ENCODE measurements around the gene HPCA. TPM values are rescaled to one million over a fixed set of nuclear protein-coding genes. Genes with fewer than 3 reads are reported as not detected.

The HPCA gene
- total and polyA plus RNA-seq, 2 of the 13 experiments (the other 11 are each of a cell fraction or from before 2014, with no cell fraction given): not detected

DNA sequence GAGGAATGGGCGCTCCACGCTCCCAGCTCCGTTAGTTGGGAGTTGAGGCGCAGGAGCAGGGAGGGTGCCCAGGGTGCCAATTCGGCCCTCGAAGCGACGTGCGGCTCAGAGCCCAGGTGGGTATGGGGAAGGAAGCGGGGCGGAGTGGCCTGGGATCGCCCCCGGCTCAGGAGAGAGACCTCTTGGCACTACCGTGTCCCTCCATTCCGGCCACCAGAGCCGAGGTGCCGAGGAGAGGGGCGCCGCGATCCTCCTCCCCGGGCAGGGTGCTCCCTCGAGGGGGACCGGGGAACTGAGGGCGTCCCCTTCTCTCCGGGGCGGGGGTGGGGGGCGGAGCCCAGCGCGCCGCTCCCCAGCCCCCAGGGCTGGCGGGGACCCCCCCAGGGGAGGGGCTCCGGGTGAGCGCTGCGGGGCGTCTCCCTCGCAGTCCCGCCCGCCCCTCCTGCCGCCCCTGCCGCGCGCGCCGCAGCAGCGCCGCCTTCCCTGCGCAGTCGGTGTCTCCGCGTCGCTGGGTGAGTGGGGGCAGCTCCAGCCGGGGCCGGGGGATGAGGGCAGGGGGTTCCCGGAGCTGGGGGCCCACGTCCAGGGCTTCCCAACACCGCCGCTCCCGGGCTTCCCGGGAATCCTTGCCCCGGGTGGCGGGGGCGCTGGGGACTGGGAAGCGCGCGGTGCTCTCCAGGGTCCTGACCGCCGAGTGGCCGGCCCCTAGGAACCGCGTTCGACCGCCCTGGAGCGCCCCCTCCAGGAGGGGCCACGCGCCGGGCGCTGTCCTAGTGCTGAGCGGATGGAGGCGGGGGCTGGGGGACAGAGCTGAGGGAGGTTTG lies at the start of gene HPCA (continued):
- TF ChIP-seq ZBED4 (CRISPR knock-in tag; IDR thresholded peaks at IDR 0.05; ENCODE audit: borderline replicate concordance): peak; percentile 94
- TF ChIP-seq ZMYM4 (CRISPR knock-in tag; IDR thresholded peaks at IDR 0.05): peak; percentile 87
- no peak for TF ChIP-seq NBN (conservative IDR thresholded peaks at IDR 0.05)
- TF ChIP-seq HNF1B (CRISPR knock-in tag; IDR thresholded peaks at IDR 0.05): peak; percentile 69
- TF ChIP-seq GTF2F1 (IDR thresholded peaks at IDR 0.05; ENCODE audit: low read length): no peak
- TF ChIP-seq HES4 (CRISPR knock-in tag; IDR thresholded peaks at IDR 0.05; ENCODE audit: borderline replicate concordance): peak; percentile 99
- TF ChIP-seq RXRB (CRISPR knock-in tag; IDR thresholded peaks at IDR 0.05; ENCODE audit: borderline replicate concordance): peak; percentile 89
- no peak for TF ChIP-seq MATR3 (CRISPR knock-in tag; IDR thresholded peaks at IDR 0.05)
- peak; percentile 91 for TF ChIP-seq ZSCAN30 (CRISPR knock-in tag; IDR thresholded peaks at IDR 0.05)
- TF ChIP-seq PHF8 (CRISPR knock-in tag; IDR thresholded peaks at IDR 0.05): 0 out of 2 replicates have a peak, but pooled peaks have one; percentile 41
- TF ChIP-seq, protein P1, sequence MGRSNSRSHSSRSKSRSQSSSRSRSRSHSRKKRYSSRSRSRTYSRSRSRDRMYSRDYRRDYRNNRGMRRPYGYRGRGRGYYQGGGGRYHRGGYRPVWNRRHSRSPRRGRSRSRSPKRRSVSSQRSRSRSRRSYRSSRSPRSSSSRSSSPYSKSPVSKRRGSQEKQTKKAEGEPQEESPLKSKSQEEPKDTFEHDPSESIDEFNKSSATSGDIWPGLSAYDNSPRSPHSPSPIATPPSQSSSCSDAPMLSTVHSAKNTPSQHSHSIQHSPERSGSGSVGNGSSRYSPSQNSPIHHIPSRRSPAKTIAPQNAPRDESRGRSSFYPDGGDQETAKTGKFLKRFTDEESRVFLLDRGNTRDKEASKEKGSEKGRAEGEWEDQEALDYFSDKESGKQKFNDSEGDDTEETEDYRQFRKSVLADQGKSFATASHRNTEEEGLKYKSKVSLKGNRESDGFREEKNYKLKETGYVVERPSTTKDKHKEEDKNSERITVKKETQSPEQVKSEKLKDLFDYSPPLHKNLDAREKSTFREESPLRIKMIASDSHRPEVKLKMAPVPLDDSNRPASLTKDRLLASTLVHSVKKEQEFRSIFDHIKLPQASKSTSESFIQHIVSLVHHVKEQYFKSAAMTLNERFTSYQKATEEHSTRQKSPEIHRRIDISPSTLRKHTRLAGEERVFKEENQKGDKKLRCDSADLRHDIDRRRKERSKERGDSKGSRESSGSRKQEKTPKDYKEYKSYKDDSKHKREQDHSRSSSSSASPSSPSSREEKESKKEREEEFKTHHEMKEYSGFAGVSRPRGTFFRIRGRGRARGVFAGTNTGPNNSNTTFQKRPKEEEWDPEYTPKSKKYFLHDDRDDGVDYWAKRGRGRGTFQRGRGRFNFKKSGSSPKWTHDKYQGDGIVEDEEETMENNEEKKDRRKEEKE (IDR thresholded peaks at IDR 0.05): no peak
- 0 out of 2 replicates have a peak, but pooled peaks have one; percentile 63 for TF ChIP-seq HIC2 (CRISPR knock-in tag; IDR thresholded peaks at IDR 0.05; ENCODE audit: low read depth)
- TF ChIP-seq EEA1 (CRISPR knock-in tag; IDR thresholded peaks at IDR 0.05; ENCODE audit: borderline replicate concordance): peak; percentile 97
- peak; percentile 87 for TF ChIP-seq ZNF264 (CRISPR knock-in tag; IDR thresholded peaks at IDR 0.05)
- TF ChIP-seq ZNF790 (CRISPR knock-in tag; IDR thresholded peaks at IDR 0.05; ENCODE audit: borderline replicate concordance): peak; percentile 99
- no peak for TF ChIP-seq SSRP1 (CRISPR knock-in tag; IDR thresholded peaks at IDR 0.05)
- TF ChIP-seq ISL2 (CRISPR knock-in tag; IDR thresholded peaks at IDR 0.05): peak; percentile 91
- peak; percentile 75 for TF ChIP-seq ZBTB7B (CRISPR knock-in tag; IDR thresholded peaks at IDR 0.05)
- TF ChIP-seq PPARG (CRISPR knock-in tag; conservative IDR thresholded peaks at IDR 0.05): peak; percentile 87
- TF ChIP-seq ZNF737 (CRISPR knock-in tag; IDR thresholded peaks at IDR 0.05; ENCODE audit: borderline replicate concordance): 0 out of 2 replicates have a peak, but pooled peaks have one; percentile 72
